Calu3 (cell line): Measurements from ENCODE around the gene TSPAN5. TPM values are rescaled to one million over a fixed set of nuclear protein-coding genes. Genes with fewer than 3 reads are reported as not detected.

Experiments used
- BruUV-seq: library from RNA; stranded (reverse); fragments of 400-500 nt; replicated peaks from 2 replicates; lab custom pipeline; 2021; lab: Mats Ljungman, UMichigan
- CTCF ChIA-PET: fragments of 300-600 bp; sonication (Branson Sonifier 250); formaldehyde crosslinking; loops from one replicate; lab custom pipeline; 2022; ENCODE audit warnings: antibody characterized with exemption; lab: Charles Lee
- DNase-seq: peaks from one replicate; pipeline ENCODE4 v3.0.0; 2022
- H3K27ac Mint-ChIP-seq: one replicate; pipeline ENCODE4 v1.8.0; 2022; ENCODE audit warnings: mixed read lengths; ENCODE audit not compliant: unreplicated experiment
- H3K27me3 Mint-ChIP-seq: one replicate; pipeline ENCODE4 v1.8.0; 2022; ENCODE audit warnings: mixed read lengths; ENCODE audit not compliant: unreplicated experiment
- H3K36me3 Mint-ChIP-seq: one replicate; pipeline ENCODE4 v1.8.0; 2022; ENCODE audit warnings: mild to moderate bottlenecking, moderate library complexity, mixed read lengths; ENCODE audit not compliant: insufficient read depth, unreplicated experiment
- H3K4me1 Mint-ChIP-seq: one replicate; pipeline ENCODE4 v1.8.0; 2022; ENCODE audit warnings: mild to moderate bottlenecking, low read depth, mixed read lengths; ENCODE audit not compliant: unreplicated experiment
- H3K4me3 Mint-ChIP-seq: one replicate; pipeline ENCODE4 v1.8.0; 2022; ENCODE audit warnings: mild to moderate bottlenecking, low read depth, moderate library complexity, mixed read lengths; ENCODE audit not compliant: unreplicated experiment
- H3K9me3 Mint-ChIP-seq: one replicate; pipeline ENCODE4 v1.8.0; 2022; ENCODE audit warnings: low read depth, mixed read lengths; ENCODE audit not compliant: unreplicated experiment
- CTCF ChIP-seq: fragments of 200-600 bp; IDR thresholded peaks from one replicate; pipeline ENCODE4 v1.8.0; 2022; ENCODE audit warnings: antibody characterized with exemption; ENCODE audit not compliant: unreplicated experiment
- intact Hi-C: fragments of 100-400 bp; cut with micrococcal nuclease; formaldehyde crosslinking; loops from one replicate; pipeline ENCODE4 v1.10.0; 2022; ENCODE audit not compliant: unreplicated experiment
- total RNA-seq: library from RNA; stranded (reverse); gene quantifications from 2 replicates; pipeline ENCODE4 v1.2.3, GENCODE V29; 2022

TSPAN5 gene
- total RNA-seq, 1 experiment from 2014 or later = 4.8 TPM

GRCh38 chr4:98515470-98515809 is 143.0 kb downstream of the TSPAN5 start:
- TF ChIP-seq CTCF = no peak
- H3K27ac Mint-ChIP-seq = no peak overlapping the region

DNA sequence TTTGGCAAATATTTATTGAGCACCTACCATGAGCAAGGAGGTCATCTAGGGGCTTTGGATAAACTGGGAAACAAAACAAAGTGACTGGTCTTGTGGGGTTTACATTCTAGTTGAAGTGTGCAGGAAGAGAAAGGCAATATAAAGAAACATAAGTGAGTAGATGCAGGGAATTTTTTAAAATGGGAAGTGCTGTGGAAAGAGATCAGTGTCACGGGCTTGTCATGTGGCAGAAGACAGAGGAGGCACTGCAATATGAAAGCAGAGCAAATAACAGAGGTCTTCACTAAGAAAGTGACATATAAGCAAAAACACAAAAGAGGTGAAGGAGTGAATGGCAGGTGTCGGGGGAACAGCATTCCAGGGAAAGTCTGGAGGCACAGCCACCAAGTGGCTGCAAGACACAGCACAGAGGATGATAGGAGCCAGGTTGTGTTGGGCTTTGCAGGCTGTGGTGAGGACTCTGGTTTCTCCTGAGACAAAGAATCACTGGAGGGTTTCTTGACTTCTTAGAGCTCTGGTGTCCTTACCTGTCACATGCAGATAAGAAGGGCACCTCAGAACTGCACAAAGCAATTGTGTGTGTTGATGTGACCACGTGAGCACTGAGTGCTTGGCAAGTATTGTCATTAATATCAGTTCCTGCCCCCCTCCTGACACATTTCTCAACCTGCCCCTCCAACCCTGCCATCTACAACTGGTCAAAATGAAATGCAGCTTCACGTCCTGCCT is 143.5 kb downstream of the TSPAN5 start:
- no TSS peak for BruUV-seq
- peaks cover 13% of the 10 kb centered on the region for H3K4me1 Mint-ChIP-seq
- intact Hi-C loops = no loop called here
- no peaks in the 10 kb centered on the region for H3K27me3 Mint-ChIP-seq
- no peak overlapping the region for H3K27ac Mint-ChIP-seq
- CTCF ChIA-PET = no interaction called here
- H3K36me3 Mint-ChIP-seq = no peaks in the 10 kb centered on the region
- H3K9me3 Mint-ChIP-seq = no peaks in the 10 kb centered on the region
- DNase-seq = no peak
- no peak for TF ChIP-seq CTCF
- no peak overlapping the region for H3K4me3 Mint-ChIP-seq

More at GRCh38 chr4:98515470-98515809, 143.0 kb downstream of the TSPAN5 start:
- no TSS peak for BruUV-seq
- CTCF ChIA-PET = no interaction called here
- H3K36me3 Mint-ChIP-seq = no peaks in the 10 kb centered on the region
- H3K4me3 Mint-ChIP-seq = no peak overlapping the region
- H3K4me1 Mint-ChIP-seq = peaks cover 13% of the 10 kb centered on the region
- H3K9me3 Mint-ChIP-seq = no peaks in the 10 kb centered on the region
- intact Hi-C loops = no loop called here
- DNase-seq = no peak
- H3K27me3 Mint-ChIP-seq = no peaks in the 10 kb centered on the region

- Mint-ChIP-seq H3K36me3 (no peaks in the 10 kb centered on the region), H3K4me3 (no peak overlapping the region), H3K4me1 (peaks cover 13% of the 10 kb centered on the region), H3K27ac (no peak overlapping the region), H3K27me3 (no peaks in the 10 kb centered on the region), H3K9me3 (no peaks in the 10 kb centered on the region)
- TF ChIP-seq CTCF = no peak
- DNase-seq = no peak
- no TSS peak for BruUV-seq
- intact Hi-C loops = no loop called here
- CTCF ChIA-PET = no interaction called here
These were observed 145.5 kb downstream of the TSPAN5 start for GRCh38 chr4:98512918-98513317.

DNA sequence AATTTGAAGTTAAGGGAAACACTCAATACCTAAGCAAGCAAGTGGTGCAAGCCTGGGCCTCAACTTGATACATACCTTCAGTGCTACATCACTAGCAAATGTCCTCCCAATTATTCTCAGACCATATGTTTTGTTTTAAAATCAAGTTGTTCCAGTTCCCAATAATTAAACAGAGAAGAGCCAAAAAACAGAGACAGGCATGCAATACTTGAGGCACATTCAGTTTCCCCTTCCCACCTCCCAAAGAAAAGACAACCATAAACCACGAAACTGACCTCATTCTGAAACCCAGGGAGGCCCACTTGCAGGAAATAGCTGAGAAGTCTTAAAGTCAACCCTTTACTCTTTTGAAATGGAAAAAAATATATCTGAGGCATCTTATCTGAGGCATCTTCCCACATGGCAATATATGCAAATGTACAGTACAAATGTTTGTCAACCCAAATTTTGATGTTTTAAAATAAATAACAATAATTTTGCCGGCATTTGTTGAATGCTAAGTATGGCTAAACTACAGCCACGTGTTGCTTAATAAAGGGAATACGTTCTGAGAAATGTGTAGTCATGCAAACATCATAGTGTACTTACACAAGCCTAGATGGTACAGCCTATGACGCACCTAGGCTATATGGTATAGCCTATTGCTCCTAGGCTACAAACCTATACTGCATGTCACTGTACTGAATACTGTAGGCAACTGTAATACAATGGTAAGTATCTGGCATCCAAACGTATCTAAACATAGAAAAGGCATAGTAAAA is 147.5 kb downstream of the TSPAN5 start:
- Mint-ChIP-seq H3K9me3 (no peaks in the 10 kb centered on the region), H3K36me3 (no peaks in the 10 kb centered on the region), H3K27me3 (no peaks in the 10 kb centered on the region), H3K4me3 (no peak overlapping the region), H3K27ac (no peak overlapping the region), H3K4me1 (peaks cover 4% of the 10 kb centered on the region)
- BruUV-seq = no TSS peak
- CTCF ChIA-PET = no interaction called here
- TF ChIP-seq CTCF = no peak
- intact Hi-C loops = no loop called here
- no peak for DNase-seq
